ENCODE results near the gene ESRP2. TPM values are rescaled to one million over a fixed set of nuclear protein-coding genes. Genes with fewer than 3 reads are reported as not detected.

Gene ESRP2
- 64.5 TPM for total RNA-seq
- long read RNA-seq, transcript ESRP2-202 (15 exons, 3,793 nt): major isoform, 14 of 53 reads
- long read RNA-seq, partial matches to known transcripts: 31 of 53 reads
- long read RNA-seq, other reads (novel, unspliced or antisense): 8 of 53 reads

DNA sequence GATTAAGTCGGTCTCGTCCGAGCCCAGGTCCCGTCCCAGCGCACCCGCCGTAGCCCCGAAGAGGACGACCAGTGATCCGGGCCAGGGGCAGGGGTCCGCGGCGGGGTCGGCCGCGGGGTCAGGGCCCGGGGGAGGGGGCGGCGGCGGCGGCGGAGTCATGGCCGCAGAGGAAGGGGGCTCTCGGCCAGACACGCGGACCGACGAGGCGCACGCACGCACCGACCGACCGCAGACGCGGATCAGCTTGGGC, at the start of gene ESRP2:
Gene ESRP2 (minus strand): TSS at position 241 of the 250 bp plus-strand sequence. CDS start 82 bp downstream, at position 159.
- TF ChIP-seq, protein P1, sequence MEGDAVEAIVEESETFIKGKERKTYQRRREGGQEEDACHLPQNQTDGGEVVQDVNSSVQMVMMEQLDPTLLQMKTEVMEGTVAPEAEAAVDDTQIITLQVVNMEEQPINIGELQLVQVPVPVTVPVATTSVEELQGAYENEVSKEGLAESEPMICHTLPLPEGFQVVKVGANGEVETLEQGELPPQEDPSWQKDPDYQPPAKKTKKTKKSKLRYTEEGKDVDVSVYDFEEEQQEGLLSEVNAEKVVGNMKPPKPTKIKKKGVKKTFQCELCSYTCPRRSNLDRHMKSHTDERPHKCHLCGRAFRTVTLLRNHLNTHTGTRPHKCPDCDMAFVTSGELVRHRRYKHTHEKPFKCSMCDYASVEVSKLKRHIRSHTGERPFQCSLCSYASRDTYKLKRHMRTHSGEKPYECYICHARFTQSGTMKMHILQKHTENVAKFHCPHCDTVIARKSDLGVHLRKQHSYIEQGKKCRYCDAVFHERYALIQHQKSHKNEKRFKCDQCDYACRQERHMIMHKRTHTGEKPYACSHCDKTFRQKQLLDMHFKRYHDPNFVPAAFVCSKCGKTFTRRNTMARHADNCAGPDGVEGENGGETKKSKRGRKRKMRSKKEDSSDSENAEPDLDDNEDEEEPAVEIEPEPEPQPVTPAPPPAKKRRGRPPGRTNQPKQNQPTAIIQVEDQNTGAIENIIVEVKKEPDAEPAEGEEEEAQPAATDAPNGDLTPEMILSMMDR (IDR thresholded peaks at IDR 0.05): no peak
- H3K9me3 ChIP-seq: no peaks in the 10 kb centered on the region
- intact Hi-C loops (cut with DNase I): no loop called here
- no peaks in the 10 kb centered on the region for H3K27me3 ChIP-seq (ENCODE audit: low read depth)
- H3K27ac ChIP-seq: peak within 1 kb of the TSS; percentile 94
- DNase-seq: no peak
- peaks cover 23% of the 10 kb centered on the region for H3K36me3 ChIP-seq
- H3K4me1 ChIP-seq: peaks cover 40% of the 10 kb centered on the region
- H3K4me3 ChIP-seq: peak within 1 kb of the TSS; percentile 78
- ATAC-seq: no peak

DNA sequence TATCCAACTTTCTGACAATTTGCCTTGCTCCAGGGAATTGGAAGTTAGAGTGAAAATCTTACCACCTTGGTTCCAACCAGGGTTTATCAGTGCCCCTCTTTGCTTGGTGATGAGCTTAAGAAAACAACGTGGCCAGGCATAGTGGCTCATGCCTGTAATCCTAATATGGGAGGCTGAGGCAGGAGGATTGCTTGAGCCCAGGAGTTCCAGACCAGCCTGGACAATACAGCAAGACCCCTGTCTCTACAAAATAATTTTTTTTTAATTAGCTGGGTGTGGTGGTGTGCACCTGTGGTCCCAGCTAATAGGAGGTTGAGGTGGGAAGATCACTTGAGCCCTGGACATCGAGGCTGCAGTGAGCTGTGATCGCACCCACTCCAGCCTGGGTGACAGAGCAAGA, 49.8 kb upstream of the ESRP2 start:
- TF ChIP-seq, protein P1 (IDR thresholded peaks at IDR 0.05): no peak
- no peak for ATAC-seq
- Histone ChIP-seq H3K4me3 (no peak overlapping the region), H3K4me1 (peaks cover 73% of the 10 kb centered on the region), H3K27ac (peak overlapping the region; percentile 66), H3K27me3 (ENCODE audit: low read depth) (no peaks in the 10 kb centered on the region), H3K36me3 (peaks cover 41% of the 10 kb centered on the region), H3K9me3 (no peaks in the 10 kb centered on the region)
- no peak for DNase-seq
- intact Hi-C loops (cut with DNase I): no loop called here

DNA sequence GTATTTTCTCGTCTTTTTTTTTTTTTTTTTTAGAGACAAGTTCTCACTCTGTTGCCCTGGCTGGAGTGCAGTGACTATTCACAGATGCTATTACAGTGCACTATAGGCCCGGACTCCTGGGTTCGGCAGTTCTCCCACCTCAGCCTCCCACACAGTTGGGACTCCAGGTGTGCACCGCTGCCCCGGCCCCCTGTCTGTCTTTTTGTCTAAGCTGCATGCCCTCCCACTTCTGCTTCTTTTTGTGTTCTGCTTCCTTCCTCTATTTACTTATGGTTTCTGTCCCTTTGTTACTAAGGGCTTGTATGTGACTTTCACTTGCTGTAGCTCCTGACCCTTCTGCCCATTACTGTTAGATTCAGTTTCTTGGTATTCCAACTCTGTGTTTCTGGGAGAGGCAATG, 48.9 kb upstream of the ESRP2 start:
- intact Hi-C loops (cut with DNase I): no loop called here
- H3K4me1 ChIP-seq: peaks cover 67% of the 10 kb centered on the region
- peaks cover 34% of the 10 kb centered on the region for H3K36me3 ChIP-seq
- peak overlapping the region; percentile 66 for H3K27ac ChIP-seq
- ATAC-seq: peak in 1 of 2 donors; percentile 45
- TF ChIP-seq, protein P1 (IDR thresholded peaks at IDR 0.05): no peak
- H3K4me3 ChIP-seq: no peak overlapping the region
- no peaks in the 10 kb centered on the region for H3K9me3 ChIP-seq
- no peak for DNase-seq
- no peaks in the 10 kb centered on the region for H3K27me3 ChIP-seq (ENCODE audit: low read depth)

- DNase-seq (no peak), ATAC-seq (peak; percentile 37 to 60)
- intact Hi-C loops (cut with DNase I): no loop called here
- Histone ChIP-seq H3K9me3 (no peaks in the 10 kb centered on the region), H3K4me1 (peaks cover 66% of the 10 kb centered on the region), H3K36me3 (peaks cover 32% of the 10 kb centered on the region), H3K27ac (peak overlapping the region; percentile 66), H3K4me3 (no peak overlapping the region), H3K27me3 (ENCODE audit: low read depth) (no peaks in the 10 kb centered on the region)
- TF ChIP-seq, protein P1 (IDR thresholded peaks at IDR 0.05): no peak
Measured at GRCh38 chr16:68283801-68284598, 48.1 kb upstream of the ESRP2 start.

DNA sequence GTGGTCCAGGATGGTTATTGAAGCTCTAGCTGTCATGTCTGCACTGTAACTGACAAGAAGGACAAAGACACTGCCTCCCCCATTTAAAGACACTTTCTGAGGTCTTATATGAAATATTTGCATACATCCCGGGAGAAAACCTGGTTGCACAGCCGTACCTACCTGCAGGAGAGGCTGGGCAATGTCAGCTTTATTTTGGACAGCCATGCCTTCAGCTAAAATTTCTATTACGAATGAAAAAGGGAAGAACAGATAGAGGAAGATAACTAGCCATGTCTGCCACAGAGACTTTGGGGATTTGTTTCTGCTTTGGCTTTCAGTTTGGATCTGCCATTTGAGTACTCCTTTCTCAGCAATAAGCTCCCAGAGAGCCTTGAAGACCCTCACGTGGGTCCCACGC, 47.4 kb upstream of the ESRP2 start:
- no peak for ATAC-seq
- intact Hi-C loops (cut with DNase I): no loop called here
- TF ChIP-seq, protein P1 (IDR thresholded peaks at IDR 0.05): no peak
- H3K27me3 ChIP-seq (ENCODE audit: low read depth): no peaks in the 10 kb centered on the region
- no peak for DNase-seq
- H3K9me3 ChIP-seq: no peaks in the 10 kb centered on the region
- H3K4me3 ChIP-seq: no peak overlapping the region
- peaks cover 32% of the 10 kb centered on the region for H3K36me3 ChIP-seq
- peak overlapping the region; percentile 66 for H3K27ac ChIP-seq
- H3K4me1 ChIP-seq: peaks cover 63% of the 10 kb centered on the region
